HTR-8/SVneo (cell line): ENCODE measurements around the gene SMARCA4.
"Not testable (repeated sequence)": the region's sequence is repeated elsewhere in the genome, so short reads cannot be mapped to it uniquely, and the experiment has no call there.

Experiments used
- DNase-seq: peaks from one replicate; pipeline ENCODE4 v3.0.0; 2011; ENCODE audit warnings: low spot score, mixed read lengths; ENCODE audit not compliant: insufficient read length
- FAIRE-seq: peaks from 2 replicates; lab custom pipeline; 2011; peaks lifted over from hg19 to GRCh38; lab: Jason Lieb, UNC

Gene SMARCA4

DNA sequence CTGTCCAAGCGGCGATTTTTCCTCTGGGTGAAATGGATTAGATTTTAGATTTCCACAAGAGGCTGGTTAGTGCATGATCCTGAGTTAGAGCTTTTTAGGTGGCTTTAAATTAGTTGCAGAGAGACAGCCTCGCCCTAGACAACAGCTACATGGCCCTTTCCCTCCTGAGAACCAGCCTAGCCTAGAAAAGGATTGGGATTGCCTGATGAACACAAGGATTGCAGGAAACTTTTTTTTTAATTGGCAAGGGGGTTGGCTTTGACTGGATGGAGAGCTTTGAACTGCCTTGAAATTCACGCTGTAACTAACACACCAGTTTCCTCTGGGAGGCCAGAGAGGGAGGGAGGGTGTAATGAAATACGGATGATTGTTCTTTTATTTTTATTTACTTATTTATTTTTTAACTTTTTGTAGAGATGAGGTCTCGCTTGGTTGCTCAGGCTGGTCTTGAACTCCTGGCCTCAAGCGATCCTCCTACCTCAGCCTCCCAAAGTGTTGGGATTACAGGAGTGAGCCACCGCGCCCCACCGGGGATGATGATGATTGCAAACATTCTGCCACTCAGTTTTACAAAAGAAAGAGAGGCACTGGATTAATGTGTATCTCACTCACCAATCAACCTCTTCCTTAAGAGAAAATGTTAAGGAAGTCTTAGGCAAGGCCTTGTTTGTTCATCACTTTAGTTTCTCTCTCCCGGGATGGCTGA is 130.3 kb downstream of the SMARCA4 start:
- FAIRE-seq (no peak), DNase-seq (no peak)

DNA sequence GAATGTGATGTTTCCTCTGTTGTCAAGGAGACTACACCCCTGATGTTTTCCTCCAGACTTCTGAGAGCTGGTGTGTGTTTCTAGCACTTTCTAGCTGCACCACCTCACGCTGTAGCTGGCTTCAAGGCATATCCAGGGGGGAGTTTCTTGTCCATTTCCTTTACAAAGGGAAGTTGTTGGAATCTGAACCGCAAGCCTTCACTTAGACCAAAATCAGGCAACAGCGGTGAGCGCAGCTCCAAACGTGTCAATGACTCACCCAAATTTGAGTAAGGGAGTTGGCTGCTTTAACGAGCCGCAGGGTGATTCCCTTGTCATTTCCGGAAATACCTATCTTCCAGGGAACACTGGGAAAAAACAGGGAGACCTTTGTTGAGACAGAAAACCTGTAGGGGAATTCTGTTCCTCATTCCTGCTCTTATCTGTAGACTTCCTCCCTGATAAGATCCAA is 130.9 kb downstream of the SMARCA4 start:
- FAIRE-seq (no peak), DNase-seq (peak; percentile 70)

DNA sequence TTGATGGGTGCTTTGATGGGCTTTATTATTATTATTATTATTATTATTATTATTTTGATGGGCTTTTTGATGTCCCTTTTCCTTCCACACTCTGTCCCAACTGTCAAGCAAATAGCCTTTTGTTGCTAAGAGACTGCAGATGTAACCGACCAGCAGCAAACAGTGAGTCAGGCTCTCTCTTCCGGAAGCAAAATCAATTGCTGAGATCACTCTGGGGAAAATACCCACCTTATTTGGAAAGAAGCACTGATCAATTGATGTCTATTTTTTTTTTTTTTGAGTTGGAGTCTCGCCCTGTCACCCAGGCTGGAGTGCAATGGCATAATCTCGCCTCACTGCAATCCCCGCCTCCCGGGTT is 131.3 kb downstream of the SMARCA4 start:
- DNase-seq (no peak), FAIRE-seq (no peak)

DNA sequence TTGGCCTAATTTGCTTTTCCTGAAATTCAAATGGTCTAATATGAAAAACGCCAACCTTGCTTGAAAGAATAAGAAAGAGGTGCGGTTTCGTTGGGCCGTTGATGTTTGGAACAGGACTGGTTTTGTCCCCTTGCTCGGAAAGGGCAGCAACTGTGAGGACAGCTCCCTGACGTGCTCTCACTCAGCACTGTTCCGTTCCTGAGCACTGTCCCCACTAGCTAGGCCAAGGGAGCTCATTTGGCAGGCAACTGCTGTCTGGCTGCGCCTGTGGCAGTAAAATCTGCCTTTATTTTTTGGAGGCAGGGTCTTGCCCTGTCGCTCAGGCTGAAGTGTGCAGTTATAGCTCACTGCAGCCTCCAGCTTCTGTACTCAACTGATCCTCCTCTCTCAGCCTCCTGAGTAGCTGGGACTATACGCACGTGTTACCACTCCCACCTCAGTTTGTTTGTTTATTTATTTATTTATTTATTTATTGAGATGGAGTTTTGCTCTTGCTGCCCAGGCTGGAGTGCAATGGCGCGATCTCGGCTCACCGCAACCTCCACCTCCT is 132.9 kb downstream of the SMARCA4 start:
- DNase-seq = no peak
- no peak for FAIRE-seq

GRCh38 chr19:11094520-11094894 is 133.7 kb downstream of the SMARCA4 start:
- FAIRE-seq (no peak), DNase-seq (no peak)

- no peak for DNase-seq
- no peak for FAIRE-seq
Observed at GRCh38 chr19:11096210-11096841, 135.5 kb downstream of the SMARCA4 start.

GRCh38 chr19:11097367-11097766 is 136.5 kb downstream of the SMARCA4 start:
- DNase-seq, FAIRE-seq: not testable (repeated sequence)

DNA sequence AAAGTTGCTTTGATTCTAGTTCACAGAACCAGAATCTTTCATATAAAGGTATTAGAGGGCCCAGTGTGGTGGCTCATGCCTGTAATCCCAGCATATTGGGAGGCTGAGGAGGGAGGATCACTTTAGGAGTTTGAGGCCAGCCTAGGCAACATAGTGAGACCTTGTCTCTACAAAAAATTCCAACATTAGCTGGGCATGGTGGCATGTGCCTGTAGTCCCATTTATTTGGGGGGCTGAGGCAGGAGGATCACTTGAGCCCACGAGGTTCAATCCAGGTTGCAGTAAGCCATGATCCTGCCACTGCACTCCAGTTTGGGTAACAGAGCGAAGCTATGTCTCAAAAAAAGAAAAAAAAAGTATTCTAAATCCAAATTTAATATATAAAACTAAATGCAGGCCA is 137.5 kb downstream of the SMARCA4 start:
- FAIRE-seq = no peak
- DNase-seq = no peak

GRCh38 chr19:11098861-11099260 is 138.0 kb downstream of the SMARCA4 start:
- FAIRE-seq (no peak), DNase-seq (no peak)

- no peak for DNase-seq
- FAIRE-seq = no peak
Observed at GRCh38 chr19:11100049-11100448, 139.2 kb downstream of the SMARCA4 start.

DNA sequence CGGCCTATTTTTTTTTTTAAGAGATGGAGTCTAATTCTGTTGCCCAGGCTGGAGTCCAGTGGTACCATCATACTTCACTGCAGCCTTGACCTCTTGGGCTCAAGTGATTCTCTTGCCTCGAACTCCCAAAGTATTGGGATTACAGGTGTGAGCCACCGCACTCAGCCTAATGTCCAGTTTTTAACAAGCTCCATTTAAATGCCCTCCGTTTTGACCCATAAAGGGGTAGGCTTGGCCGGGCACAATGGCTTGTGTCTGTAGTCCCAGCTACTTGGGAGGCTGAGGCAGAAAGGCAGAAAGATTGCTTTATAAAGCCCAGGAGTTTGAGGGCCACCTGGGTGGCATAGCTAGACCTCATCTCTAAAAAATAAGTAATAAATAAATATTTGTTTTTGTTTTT is 140.2 kb downstream of the SMARCA4 start:
- DNase-seq (no peak), FAIRE-seq (no peak)

DNA sequence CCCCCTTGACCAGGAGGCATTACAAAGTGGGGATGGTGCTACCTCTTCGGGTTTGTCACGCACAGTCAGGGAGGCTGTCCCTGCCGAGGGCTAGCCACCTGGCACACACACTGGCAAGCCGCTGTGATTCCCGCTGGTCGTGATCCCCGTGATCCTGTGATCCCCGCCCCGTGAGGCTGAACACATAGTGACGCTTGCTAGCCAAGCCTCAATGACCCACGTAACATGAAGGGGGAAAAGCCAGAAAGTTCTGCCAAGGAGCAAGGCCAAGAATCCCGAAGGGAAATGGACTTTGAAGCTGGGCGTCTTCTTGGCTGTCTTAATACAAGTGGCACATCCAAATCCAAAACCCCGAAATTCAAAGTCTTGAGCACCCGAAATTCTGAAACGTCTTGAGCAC is 142.1 kb downstream of the SMARCA4 start:
- no peak for FAIRE-seq
- no peak for DNase-seq

GRCh38 chr19:11103667-11104066 is 142.8 kb downstream of the SMARCA4 start:
- FAIRE-seq, DNase-seq: not testable (repeated sequence)

DNA sequence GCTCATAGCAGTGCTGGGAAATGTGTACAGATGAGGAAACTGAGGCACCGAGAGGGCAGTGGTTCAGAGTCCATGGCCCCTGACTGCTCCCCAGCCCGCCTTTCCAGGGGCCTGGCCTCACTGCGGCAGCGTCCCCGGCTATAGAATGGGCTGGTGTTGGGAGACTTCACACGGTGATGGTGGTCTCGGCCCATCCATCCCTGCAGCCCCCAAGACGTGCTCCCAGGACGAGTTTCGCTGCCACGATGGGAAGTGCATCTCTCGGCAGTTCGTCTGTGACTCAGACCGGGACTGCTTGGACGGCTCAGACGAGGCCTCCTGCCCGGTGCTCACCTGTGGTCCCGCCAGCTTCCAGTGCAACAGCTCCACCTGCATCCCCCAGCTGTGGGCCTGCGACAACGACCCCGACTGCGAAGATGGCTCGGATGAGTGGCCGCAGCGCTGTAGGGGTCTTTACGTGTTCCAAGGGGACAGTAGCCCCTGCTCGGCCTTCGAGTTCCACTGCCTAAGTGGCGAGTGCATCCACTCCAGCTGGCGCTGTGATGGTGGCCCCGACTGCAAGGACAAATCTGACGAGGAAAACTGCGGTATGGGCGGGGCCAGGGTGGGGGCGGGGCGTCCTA is 144.3 kb downstream of the SMARCA4 start:
- no peak for DNase-seq
- FAIRE-seq = no peak

GRCh38 chr19:11106477-11106876 is 145.6 kb downstream of the SMARCA4 start:
- FAIRE-seq (no peak), DNase-seq (no peak)

GRCh38 chr19:11108746-11109145 is 147.9 kb downstream of the SMARCA4 start:
- no peak for FAIRE-seq
- DNase-seq = no peak

- no peak for DNase-seq
Observed at GRCh38 chr19:11111117-11111770, 150.4 kb downstream of the SMARCA4 start.

GRCh38 chr19:11111771-11112144 is 150.9 kb downstream of the SMARCA4 start:
- FAIRE-seq (no peak), DNase-seq (no peak)

More at GRCh38 chr19:11111117-11111770, 150.4 kb downstream of the SMARCA4 start:
- no peak for FAIRE-seq
